K562 (cell line): ENCODE measurements around the gene RPL3. TPM values are rescaled to one million over a fixed set of nuclear protein-coding genes. Genes with fewer than 3 reads are reported as not detected.
A peak's percentile ranks its signal among the peaks of the same experiment; 100 is the strongest.

Source experiments
- CREB3 ChIP-seq: fragments of 450-650 bp; conservative IDR thresholded peaks from 2 replicates; pipeline ENCODE4 v1.6.1; 2016; ENCODE audit warnings: missing genetic modification characterization, low read depth, mild to moderate bottlenecking, missing compliant biosample characterization, moderate library complexity
- CTCF ChIP-seq, 3 experiments: IDR thresholded peaks in 2 of 3; conservative IDR thresholded peaks in 1 of 3; 2 replicates each; pipeline ENCODE4 v1.5.1; 2011 to 2012; ENCODE audit warnings: low read length in 3 of 3, mild to moderate bottlenecking in 3 of 3, control low read depth in 2 of 3, improper control_type of control experiment in 1 of 3, inconsistent platforms in 1 of 3, low read depth in 1 of 3, mixed read lengths in 1 of 3, moderate library complexity in 1 of 3; ENCODE audit not compliant: insufficient read depth in 2 of 3
- EHMT2 ChIP-seq: fragments of 450-650 bp; IDR thresholded peaks from 2 replicates; pipeline ENCODE4 v1.6.1; 2018; ENCODE audit warnings: antibody characterized with exemption
- HDAC1 ChIP-seq, 2 experiments: fragments of 450-650 bp; IDR thresholded peaks; 2 replicates each; pipeline ENCODE4 v1.6.1; 2016 to 2017; ENCODE audit warnings: inconsistent platforms in 1 of 2, mild to moderate bottlenecking in 1 of 2, moderate library complexity in 1 of 2
- MYC ChIP-seq, 2 experiments: fragments of 250-450 bp in 1 of 2; sonication (Bioruptor Pico) in 1 of 2; IDR thresholded peaks; 2 replicates each; pipeline versions ENCODE4 v1.5.1 to v1.6.1; 2012 to 2021; ENCODE audit warnings: low read depth in 2 of 2, borderline replicate concordance in 1 of 2, improper control_type of control experiment in 1 of 2, low read length in 1 of 2, mild to moderate bottlenecking in 1 of 2, moderate library complexity in 1 of 2
- NR1H2 ChIP-seq: sonication (generic); formaldehyde crosslinking; IDR thresholded peaks from 2 replicates; pipeline ENCODE4 v1.4.0; 2020; ENCODE audit warnings: mild to moderate bottlenecking, missing genetic modification reagents
- PHF8 ChIP-seq: fragments of 200-600 bp; sonication (generic); IDR thresholded peaks from 2 replicates; pipeline ENCODE4 v1.6.1; 2012; ENCODE audit warnings: mixed run types, mild to moderate bottlenecking, inconsistent platforms, low read length, moderate library complexity, borderline replicate concordance
- REST ChIP-seq, 2 experiments: fragments of 450-650 bp; formaldehyde crosslinking in 1 of 2; IDR thresholded peaks; 2 replicates each; pipeline versions ENCODE4 v1.4.0 to v1.6.1; 2014 to 2020; ENCODE audit warnings: mild to moderate bottlenecking in 2 of 2, borderline replicate concordance in 1 of 2, low read depth in 1 of 2
- SUPT5H ChIP-seq: fragments of 450-650 bp; IDR thresholded peaks from 2 replicates; pipeline ENCODE4 v1.6.1; 2016
- TCF7L2 ChIP-seq: fragments of 150-350 bp; IDR thresholded peaks from 2 replicates; pipeline ENCODE4 v1.6.1; 2016; ENCODE audit warnings: low read depth, mild to moderate bottlenecking, low read length, moderate library complexity
- TFAP4 ChIP-seq: sonication (generic); formaldehyde crosslinking; IDR thresholded peaks from 2 replicates; pipeline ENCODE4 v1.8.0; 2022; ENCODE audit warnings: missing genetic modification reagents, mild to moderate bottlenecking, moderate library complexity, borderline replicate concordance
- ZNF280B ChIP-seq: fragments of 250-450 bp; sonication (Bioruptor Pico); IDR thresholded peaks from 2 replicates; pipeline ENCODE4 v1.5.1; 2021; ENCODE audit warnings: mild to moderate bottlenecking
- polyA plus RNA-seq, 8 experiments: library from polyadenylated mRNA; depleted of rRNA in 4 of 8; stranded (reverse) in 5 of 8; unstranded in 3 of 8; fragments of >200 nt; fragmentation: Nextera tagmentation in 2 of 8; fragmentation: Illumina TruSeq in 1 of 8; extraction: Ambion mirVana in 2 of 8; extraction: Trizol in 1 of 8; gene quantifications; 2 replicates each; pipeline versions ENCODE4 v1.2.1 to v1.2.3, GENCODE V29; 2011 to 2014; ENCODE audit warnings: inconsistent platforms in 1 of 8, missing spikeins in 1 of 8
- total RNA-seq, 7 experiments: library from RNA; depleted of rRNA in 6 of 7; stranded (reverse); fragments of >200 nt in 6 of 7; fragmentation: Illumina TruSeq in 2 of 7; extraction: Trizol in 2 of 7; gene quantifications; 2 replicates each; pipeline versions ENCODE4 v1.2.1 to v1.2.3, GENCODE V29; 2011 to 2021; ENCODE audit warnings: low replicate concordance in 1 of 7

Gene RPL3
- total and polyA plus RNA-seq, 9 of the 15 experiments (the other 6 are each of a cell fraction or from before 2014, with no cell fraction given) = 1,624 to 4,066 (median 2,565) TPM

GRCh38 chr22:39300186-39300830 lies 19.1 kb downstream of the RPL3 start (continued):
- TF ChIP-seq CREB3 (tag) (no peak), REST (IDR thresholded peaks at IDR 0.05; ENCODE audit: borderline replicate concordance) (peak; percentile 20; the same call in 1 of the 2 replicates), REST (CRISPR knock-in tag; IDR thresholded peaks at IDR 0.05; ENCODE audit: low read depth) (no peak), NR1H2 (CRISPR knock-in tag) (no peak), SUPT5H (no peak), ZNF280B (CRISPR knock-in tag) (no peak), HDAC1 (IDR thresholded peaks at IDR 0.05) (peak in 1 of 2 experiments; percentile 34; a peak in 1 of 4 replicates), CTCF (IDR thresholded peaks at IDR 0.05 in 2 of 3, conservative IDR thresholded peaks at IDR 0.05 in 1 of 3; ENCODE audit: insufficient read depth in 2 of 3, low read depth in 1 of 3, low read length in 3 of 3) (no peak; a peak in 1 of 6 replicates), PHF8 (peak; percentile 33; the same call in 1 of the 2 replicates), MYC (IDR thresholded peaks at IDR 0.05; ENCODE audit: low read depth, low read length) (0 out of 2 replicates have a peak, but pooled peaks have one; percentile 10), MYC (CRISPR knock-in tag; IDR thresholded peaks at IDR 0.05; ENCODE audit: borderline replicate concordance, low read depth) (no peak), TCF7L2 (no peak), TFAP4 (CRISPR knock-in tag) (no peak; the same call in 1 of the 2 replicates), EHMT2 (no peak)
